WTC11 (cell line): ENCODE measurements around the gene TUBGCP3.

ENCODE experiments used
- ATF1 ChIP-seq: sonication (generic); formaldehyde crosslinking; IDR thresholded peaks from 2 replicates; pipeline ENCODE4 v1.8.1; 2023; ENCODE audit warnings: mild to moderate bottlenecking, moderate library complexity, missing genetic modification reagents
- CDX4 ChIP-seq: fragments of 250-450 bp; sonication (Bioruptor Pico); IDR thresholded peaks from 2 replicates; pipeline ENCODE4 v1.9.0; 2021; ENCODE audit warnings: moderate library complexity, mild to moderate bottlenecking, inconsistent platforms, borderline replicate concordance
- ELF4 ChIP-seq: sonication (generic); formaldehyde crosslinking; IDR thresholded peaks from 2 replicates; pipeline ENCODE4 v1.8.1; 2022; ENCODE audit warnings: low read depth, mild to moderate bottlenecking, moderate library complexity, missing genetic modification reagents
- ESRRA ChIP-seq: sonication (generic); formaldehyde crosslinking; IDR thresholded peaks from 2 replicates; pipeline ENCODE4 v1.8.1; 2022; ENCODE audit warnings: mild to moderate bottlenecking, missing genetic modification reagents, borderline replicate concordance
- MLX ChIP-seq: sonication (generic); formaldehyde crosslinking; IDR thresholded peaks from 2 replicates; pipeline ENCODE4 v1.8.1; 2023; ENCODE audit warnings: mild to moderate bottlenecking, missing genetic modification reagents, moderate library complexity
- NFATC4 ChIP-seq: fragments of 250-450 bp; sonication (Bioruptor Pico); IDR thresholded peaks from 2 replicates; pipeline ENCODE4 v1.9.0; 2021; ENCODE audit warnings: mild to moderate bottlenecking
- SP1 ChIP-seq: sonication (generic); formaldehyde crosslinking; conservative IDR thresholded peaks from 2 replicates; pipeline ENCODE4 v1.8.1; 2022; ENCODE audit warnings: missing genetic modification reagents
- TCF7 ChIP-seq: sonication (generic); formaldehyde crosslinking; IDR thresholded peaks from 2 replicates; pipeline ENCODE4 v1.8.0; 2022; ENCODE audit warnings: mild to moderate bottlenecking, low read depth, missing genetic modification reagents, moderate library complexity
- ZBTB21 ChIP-seq: sonication (generic); formaldehyde crosslinking; IDR thresholded peaks from 2 replicates; pipeline ENCODE4 v1.8.1; 2023; ENCODE audit warnings: mild to moderate bottlenecking, missing genetic modification reagents, borderline replicate concordance
- ZNF512 ChIP-seq: sonication (generic); formaldehyde crosslinking; IDR thresholded peaks from 2 replicates; pipeline ENCODE4 v1.8.1; 2022; ENCODE audit warnings: missing genetic modification reagents, borderline replicate concordance
- TF ChIP-seq, protein P1 (sequence below): fragments of 200-600 bp; IDR thresholded peaks from 2 replicates; pipeline ENCODE4 v1.8.0; 2022; ENCODE audit warnings: antibody characterized with exemption
- TF ChIP-seq, protein P2 (sequence below): sonication (generic); formaldehyde crosslinking; IDR thresholded peaks from 2 replicates; pipeline ENCODE4 v1.8.0; 2022; ENCODE audit warnings: mild to moderate bottlenecking, missing genetic modification reagents
- TF ChIP-seq, protein P3 (sequence below): sonication (generic); formaldehyde crosslinking; conservative IDR thresholded peaks from 2 replicates; pipeline ENCODE4 v1.8.1; 2022; ENCODE audit warnings: mild to moderate bottlenecking, missing genetic modification reagents
- TF ChIP-seq, protein P4 (sequence below): sonication (generic); formaldehyde crosslinking; IDR thresholded peaks from 2 replicates; pipeline ENCODE4 v1.8.1; 2023; ENCODE audit warnings: mild to moderate bottlenecking, missing genetic modification reagents, moderate library complexity

GRCh38 chr13:112510987-112511685, 76.8 kb downstream of the TUBGCP3 start:
- TF ChIP-seq CDX4 (CRISPR knock-in tag): no peak
- TF ChIP-seq NFATC4: no peak
- TF ChIP-seq, protein P1, sequence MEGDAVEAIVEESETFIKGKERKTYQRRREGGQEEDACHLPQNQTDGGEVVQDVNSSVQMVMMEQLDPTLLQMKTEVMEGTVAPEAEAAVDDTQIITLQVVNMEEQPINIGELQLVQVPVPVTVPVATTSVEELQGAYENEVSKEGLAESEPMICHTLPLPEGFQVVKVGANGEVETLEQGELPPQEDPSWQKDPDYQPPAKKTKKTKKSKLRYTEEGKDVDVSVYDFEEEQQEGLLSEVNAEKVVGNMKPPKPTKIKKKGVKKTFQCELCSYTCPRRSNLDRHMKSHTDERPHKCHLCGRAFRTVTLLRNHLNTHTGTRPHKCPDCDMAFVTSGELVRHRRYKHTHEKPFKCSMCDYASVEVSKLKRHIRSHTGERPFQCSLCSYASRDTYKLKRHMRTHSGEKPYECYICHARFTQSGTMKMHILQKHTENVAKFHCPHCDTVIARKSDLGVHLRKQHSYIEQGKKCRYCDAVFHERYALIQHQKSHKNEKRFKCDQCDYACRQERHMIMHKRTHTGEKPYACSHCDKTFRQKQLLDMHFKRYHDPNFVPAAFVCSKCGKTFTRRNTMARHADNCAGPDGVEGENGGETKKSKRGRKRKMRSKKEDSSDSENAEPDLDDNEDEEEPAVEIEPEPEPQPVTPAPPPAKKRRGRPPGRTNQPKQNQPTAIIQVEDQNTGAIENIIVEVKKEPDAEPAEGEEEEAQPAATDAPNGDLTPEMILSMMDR: no peak
- no peak for TF ChIP-seq ZNF512
- TF ChIP-seq ELF4 (CRISPR knock-in tag): no peak
- TF ChIP-seq, protein P2, sequence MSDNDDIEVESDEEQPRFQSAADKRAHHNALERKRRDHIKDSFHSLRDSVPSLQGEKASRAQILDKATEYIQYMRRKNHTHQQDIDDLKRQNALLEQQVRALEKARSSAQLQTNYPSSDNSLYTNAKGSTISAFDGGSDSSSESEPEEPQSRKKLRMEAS (CRISPR knock-in tag): no peak
- TF ChIP-seq, protein P3, sequence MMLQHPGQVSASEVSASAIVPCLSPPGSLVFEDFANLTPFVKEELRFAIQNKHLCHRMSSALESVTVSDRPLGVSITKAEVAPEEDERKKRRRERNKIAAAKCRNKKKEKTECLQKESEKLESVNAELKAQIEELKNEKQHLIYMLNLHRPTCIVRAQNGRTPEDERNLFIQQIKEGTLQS: no peak
- no peak for TF ChIP-seq TCF7 (CRISPR knock-in tag)
- no peak for TF ChIP-seq SP1 (CRISPR knock-in tag)
- TF ChIP-seq ESRRA (CRISPR knock-in tag): no peak
- no peak for TF ChIP-seq ATF1 (CRISPR knock-in tag)
- TF ChIP-seq, protein P4, sequence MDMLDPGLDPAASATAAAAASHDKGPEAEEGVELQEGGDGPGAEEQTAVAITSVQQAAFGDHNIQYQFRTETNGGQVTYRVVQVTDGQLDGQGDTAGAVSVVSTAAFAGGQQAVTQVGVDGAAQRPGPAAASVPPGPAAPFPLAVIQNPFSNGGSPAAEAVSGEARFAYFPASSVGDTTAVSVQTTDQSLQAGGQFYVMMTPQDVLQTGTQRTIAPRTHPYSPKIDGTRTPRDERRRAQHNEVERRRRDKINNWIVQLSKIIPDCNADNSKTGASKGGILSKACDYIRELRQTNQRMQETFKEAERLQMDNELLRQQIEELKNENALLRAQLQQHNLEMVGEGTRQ (CRISPR knock-in tag): no peak
- TF ChIP-seq ZBTB21 (CRISPR knock-in tag): no peak
- TF ChIP-seq MLX (CRISPR knock-in tag): no peak
